Neuron (in vitro differentiated cells): Measurements from ENCODE around the gene NIPA2.

Experiments
- H2AFZ ChIP-seq: one replicate; pipeline ENCODE4 v1.6.1; 2013; ENCODE audit warnings: low read depth, mild to moderate bottlenecking, inconsistent platforms, low read length, moderate library complexity
- H3K27me3 ChIP-seq: one replicate; pipeline ENCODE4 v1.6.1; 2013; ENCODE audit warnings: low read length; ENCODE audit not compliant: insufficient read depth
- H3K36me3 ChIP-seq: one replicate; pipeline ENCODE4 v1.6.1; 2013; ENCODE audit warnings: low read length; ENCODE audit not compliant: insufficient read depth
- H3K4me1 ChIP-seq: one replicate; pipeline ENCODE4 v1.6.1; 2013; ENCODE audit warnings: low read length; ENCODE audit not compliant: insufficient read depth
- H3K4me3 ChIP-seq: 2 replicates; pipeline ENCODE4 v1.5.1; 2013; ENCODE audit warnings: mild to moderate bottlenecking, low read length, moderate library complexity
- H3K9me3 ChIP-seq: one replicate; pipeline ENCODE4 v1.6.1; 2013; ENCODE audit warnings: low read length

NIPA2 gene

GRCh38 chr15:22846073-22846472 lies 7.6 kb downstream of the NIPA2 start:
- H2AFZ ChIP-seq, result no peak overlapping the region
- no peaks in the 10 kb centered on the region for H3K4me1 ChIP-seq

GRCh38 chr15:22850055-22850454 lies 11.6 kb downstream of the NIPA2 start:
- no peak overlapping the region for H2AFZ ChIP-seq
- H3K9me3 ChIP-seq, result no peaks in the 10 kb centered on the region
- peaks cover 47% of the 10 kb centered on the region for H3K36me3 ChIP-seq
- H3K4me1 ChIP-seq, result no peaks in the 10 kb centered on the region
- H3K27me3 ChIP-seq, result no peaks in the 10 kb centered on the region
- H3K4me3 ChIP-seq, result no peak overlapping the region

More at GRCh38 chr15:22846073-22846472, 7.6 kb downstream of the NIPA2 start:
- H3K27me3 ChIP-seq, result no peaks in the 10 kb centered on the region
- no peak overlapping the region for H3K4me3 ChIP-seq
- H3K36me3 ChIP-seq, result peaks cover 37% of the 10 kb centered on the region
- no peaks in the 10 kb centered on the region for H3K9me3 ChIP-seq

DNA sequence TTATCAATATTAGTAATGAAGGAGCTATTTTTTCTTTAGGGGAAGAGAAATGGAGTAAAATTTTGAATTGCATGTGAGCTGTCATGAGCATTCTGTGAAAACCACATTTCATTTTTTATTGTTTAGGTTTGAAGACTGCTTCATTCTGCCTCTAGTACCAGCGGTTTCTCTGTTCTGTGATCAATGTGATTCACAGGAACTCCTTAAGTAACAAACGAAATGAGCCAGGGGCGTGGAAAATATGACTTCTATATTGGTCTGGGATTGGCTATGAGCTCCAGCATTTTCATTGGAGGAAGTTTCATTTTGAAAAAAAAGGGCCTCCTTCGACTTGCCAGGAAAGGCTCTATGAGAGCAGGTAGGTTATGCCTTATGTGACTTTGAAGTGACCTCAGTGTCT lies 13.0 kb downstream of the NIPA2 start:
- Histone ChIP-seq H2AFZ (no peak overlapping the region), H3K36me3 (peaks cover 47% of the 10 kb centered on the region), H3K4me1 (no peaks in the 10 kb centered on the region), H3K27me3 (no peaks in the 10 kb centered on the region), H3K4me3 (no peak overlapping the region), H3K9me3 (no peaks in the 10 kb centered on the region)

DNA sequence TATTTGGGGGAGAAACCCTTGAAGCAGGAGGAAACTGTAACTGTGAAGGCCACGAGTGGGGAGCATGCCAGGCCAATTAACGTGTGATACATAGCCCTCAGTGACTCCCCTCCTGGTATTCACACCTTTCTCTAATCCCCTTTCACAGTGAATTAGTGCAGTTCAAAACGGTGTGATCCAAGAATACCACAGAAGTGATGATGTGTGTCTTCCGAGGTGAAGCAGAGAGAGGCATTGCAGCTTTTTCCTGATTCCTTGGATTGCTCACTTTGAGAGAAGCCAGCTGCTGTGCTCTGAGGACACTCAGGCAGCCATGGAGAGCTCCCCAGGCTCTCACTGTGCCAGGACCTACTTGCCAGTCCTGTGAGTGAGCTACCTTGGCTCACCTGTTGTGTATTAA lies 17.3 kb downstream of the NIPA2 start:
- H2AFZ ChIP-seq, result no peak overlapping the region
- no peaks in the 10 kb centered on the region for H3K27me3 ChIP-seq
- H3K4me3 ChIP-seq, result no peak overlapping the region
- no peaks in the 10 kb centered on the region for H3K4me1 ChIP-seq
- no peaks in the 10 kb centered on the region for H3K9me3 ChIP-seq
- H3K36me3 ChIP-seq, result peaks cover 50% of the 10 kb centered on the region

- Histone ChIP-seq H2AFZ (no peak overlapping the region), H3K4me1 (no peaks in the 10 kb centered on the region), H3K4me3 (no peak overlapping the region), H3K27me3 (no peaks in the 10 kb centered on the region), H3K36me3 (peaks cover 56% of the 10 kb centered on the region), H3K9me3 (no peaks in the 10 kb centered on the region)
Measured at GRCh38 chr15:22856659-22857058, 18.2 kb downstream of the NIPA2 start.

GRCh38 chr15:22861161-22861560 lies 22.7 kb downstream of the NIPA2 start:
- peaks cover 1% of the 10 kb centered on the region for H3K9me3 ChIP-seq
- no peaks in the 10 kb centered on the region for H3K27me3 ChIP-seq
- H2AFZ ChIP-seq, result no peak overlapping the region
- peaks cover 52% of the 10 kb centered on the region for H3K36me3 ChIP-seq
- no peak overlapping the region for H3K4me3 ChIP-seq
- no peaks in the 10 kb centered on the region for H3K4me1 ChIP-seq

- Histone ChIP-seq H3K4me3 (no peak overlapping the region), H3K4me1 (no peaks in the 10 kb centered on the region), H3K27me3 (no peaks in the 10 kb centered on the region), H3K9me3 (peaks cover 1% of the 10 kb centered on the region), H2AFZ (no peak overlapping the region), H3K36me3 (peaks cover 63% of the 10 kb centered on the region)
Measured at GRCh38 chr15:22863356-22863755, 24.9 kb downstream of the NIPA2 start.

DNA sequence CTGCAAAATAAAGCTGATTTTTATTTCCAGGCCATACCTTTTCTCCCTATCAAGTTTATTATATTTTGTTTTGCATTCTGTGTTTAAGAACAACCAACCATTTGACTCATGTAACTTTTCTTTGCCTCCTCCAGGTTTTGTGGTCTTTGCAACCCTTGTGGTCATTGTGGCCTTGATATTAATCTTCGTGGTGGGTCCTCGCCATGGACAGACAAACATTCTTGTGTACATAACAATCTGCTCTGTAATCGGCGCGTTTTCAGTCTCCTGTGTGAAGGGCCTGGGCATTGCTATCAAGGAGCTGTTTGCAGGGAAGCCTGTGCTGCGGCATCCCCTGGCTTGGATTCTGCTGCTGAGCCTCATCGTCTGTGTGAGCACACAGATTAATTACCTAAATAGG lies 27.6 kb downstream of the NIPA2 start:
- Histone ChIP-seq H3K4me3 (no peak overlapping the region), H3K9me3 (peaks cover 1% of the 10 kb centered on the region), H3K27me3 (no peaks in the 10 kb centered on the region), H3K36me3 (peaks cover 75% of the 10 kb centered on the region), H2AFZ (no peak overlapping the region), H3K4me1 (no peaks in the 10 kb centered on the region)

- no peaks in the 10 kb centered on the region for H3K27me3 ChIP-seq
- H3K9me3 ChIP-seq, result peaks cover 1% of the 10 kb centered on the region
- no peak overlapping the region for H3K4me3 ChIP-seq
- no peak overlapping the region for H2AFZ ChIP-seq
- peaks cover 84% of the 10 kb centered on the region for H3K36me3 ChIP-seq
- H3K4me1 ChIP-seq, result no peaks in the 10 kb centered on the region
Measured at GRCh38 chr15:22867886-22868285, 29.4 kb downstream of the NIPA2 start.

DNA sequence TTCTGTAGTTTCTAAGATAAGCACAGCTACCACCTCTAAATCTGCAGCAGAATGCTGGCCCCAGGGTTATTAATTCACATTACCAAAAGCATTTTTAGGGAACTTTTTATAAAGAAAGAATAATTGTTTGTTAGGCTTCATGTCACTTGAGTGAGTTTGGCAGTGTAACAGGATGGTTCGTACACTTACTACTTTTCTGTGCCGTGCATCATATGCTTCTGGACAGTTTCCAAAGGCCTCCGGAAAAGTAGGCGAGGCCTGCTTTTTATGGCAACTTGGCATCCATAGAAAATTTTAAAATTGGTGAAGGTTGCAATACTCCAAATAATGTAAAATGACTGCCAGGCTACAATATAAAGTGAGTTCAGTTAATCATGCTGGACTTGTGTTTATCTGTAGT lies 30.0 kb downstream of the NIPA2 start:
- H2AFZ ChIP-seq, result no peak overlapping the region
- peaks cover 84% of the 10 kb centered on the region for H3K36me3 ChIP-seq

DNA sequence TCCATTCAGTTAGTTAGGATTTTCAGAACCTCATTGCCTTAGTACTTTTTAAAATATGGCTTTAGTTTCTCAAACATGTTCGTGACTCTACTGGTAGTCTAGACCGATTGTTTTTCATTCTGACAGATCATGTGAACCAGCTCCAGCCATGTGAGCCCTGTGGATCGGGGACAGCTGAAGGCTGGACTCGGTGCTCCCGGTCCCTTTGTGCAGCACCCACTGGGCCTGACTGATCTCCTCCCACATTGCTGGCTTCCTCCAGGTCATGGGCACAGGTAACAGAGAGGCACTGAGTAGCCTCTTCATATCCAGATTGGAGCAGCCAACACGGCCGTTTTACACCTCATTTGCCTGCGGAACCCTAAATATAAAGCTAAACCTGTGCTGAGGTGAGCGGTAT lies 30.5 kb downstream of the NIPA2 start:
- H3K9me3 ChIP-seq, result no peaks in the 10 kb centered on the region
- peaks cover 84% of the 10 kb centered on the region for H3K36me3 ChIP-seq
- no peak overlapping the region for H3K4me3 ChIP-seq
- H2AFZ ChIP-seq, result no peak overlapping the region
- no peaks in the 10 kb centered on the region for H3K27me3 ChIP-seq
- H3K4me1 ChIP-seq, result no peaks in the 10 kb centered on the region

More for the DNA sequence above, 30.0 kb downstream of the NIPA2 start:
- Histone ChIP-seq H3K9me3 (no peaks in the 10 kb centered on the region), H3K4me3 (no peak overlapping the region), H3K27me3 (no peaks in the 10 kb centered on the region), H3K4me1 (no peaks in the 10 kb centered on the region)

- Histone ChIP-seq H3K27me3 (no peaks in the 10 kb centered on the region), H3K36me3 (peaks cover 87% of the 10 kb centered on the region), H2AFZ (no peak overlapping the region), H3K4me3 (no peak overlapping the region), H3K4me1 (no peaks in the 10 kb centered on the region), H3K9me3 (no peaks in the 10 kb centered on the region)
Measured at GRCh38 chr15:22869856-22870255, 31.4 kb downstream of the NIPA2 start.

DNA sequence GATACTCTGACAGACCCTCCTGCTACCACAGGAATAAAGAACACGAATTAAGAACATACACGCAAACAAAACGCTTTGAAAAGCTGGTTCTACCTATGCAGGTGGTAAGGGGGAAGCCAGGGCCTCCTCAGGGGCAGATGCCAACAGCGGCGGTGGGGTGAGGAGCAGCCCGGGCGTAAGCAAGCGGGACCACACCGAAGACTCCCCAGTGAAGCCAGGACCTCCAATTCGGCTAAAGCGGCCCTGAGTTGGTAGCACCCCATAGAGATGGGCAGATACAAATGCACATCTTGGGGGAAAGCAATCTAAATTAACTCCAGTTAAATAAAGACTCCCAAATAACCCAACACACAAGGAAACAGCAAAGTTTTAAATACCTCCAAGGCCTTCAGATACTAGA lies 32.4 kb downstream of the NIPA2 start:
- Histone ChIP-seq H3K9me3 (no peaks in the 10 kb centered on the region), H2AFZ (no peak overlapping the region), H3K36me3 (peaks cover 88% of the 10 kb centered on the region), H3K27me3 (no peaks in the 10 kb centered on the region), H3K4me3 (no peak overlapping the region), H3K4me1 (no peaks in the 10 kb centered on the region)

DNA sequence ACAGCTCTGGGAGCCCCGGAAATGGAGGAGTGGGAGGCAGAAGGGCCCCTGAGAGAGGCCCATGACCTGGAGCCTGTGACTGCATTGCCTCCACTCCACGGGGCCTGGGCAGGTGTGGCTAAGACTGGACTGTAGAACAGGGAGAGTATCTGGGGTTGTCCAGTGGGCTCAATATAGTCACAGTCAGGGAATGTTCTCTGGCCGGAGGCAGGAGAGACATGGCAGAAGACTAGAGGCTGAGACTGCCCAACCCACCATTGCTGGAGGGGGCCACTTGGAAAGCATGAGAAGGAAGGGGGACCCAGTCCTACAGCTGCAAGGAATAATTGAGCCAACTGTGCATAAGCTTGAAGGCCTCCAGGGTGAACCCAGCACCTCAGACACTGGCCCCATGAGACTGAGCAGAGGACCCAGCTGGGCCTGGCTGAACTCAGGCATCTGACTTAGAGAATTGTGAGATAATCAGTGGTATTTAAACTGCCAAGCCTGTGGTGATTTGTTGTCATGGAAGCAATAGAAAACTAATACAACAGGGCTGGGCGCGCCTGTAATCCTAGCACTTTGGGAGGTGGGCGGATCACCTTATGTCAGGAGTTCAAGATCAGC lies 33.1 kb downstream of the NIPA2 start:
- Histone ChIP-seq H3K4me3 (no peak overlapping the region), H2AFZ (no peak overlapping the region), H3K9me3 (no peaks in the 10 kb centered on the region), H3K27me3 (no peaks in the 10 kb centered on the region), H3K4me1 (no peaks in the 10 kb centered on the region), H3K36me3 (peaks cover 81% of the 10 kb centered on the region)
